ENCODE measurements around the gene MTA3.

DNA sequence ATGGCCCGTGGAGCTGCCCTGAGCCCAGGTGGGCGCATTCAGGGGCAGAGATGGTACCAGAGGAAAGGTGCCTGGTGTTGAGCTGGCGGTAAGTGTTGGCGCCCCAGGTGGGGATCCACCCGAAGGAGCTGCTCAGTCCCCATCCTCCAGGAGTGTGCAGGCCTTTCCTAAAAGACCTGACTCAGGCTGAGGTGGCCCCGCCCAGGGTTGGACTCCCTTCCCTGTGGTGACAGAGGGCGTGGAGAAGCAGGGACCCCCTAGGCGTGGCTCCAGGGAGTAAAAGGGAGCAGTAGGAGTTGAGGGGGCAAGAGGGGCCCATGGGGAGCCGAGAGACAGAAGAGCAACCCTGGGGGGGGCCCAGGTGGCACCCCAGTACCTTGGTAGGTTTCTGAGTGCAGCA lies 193.1 kb downstream of the MTA3 start:
- TF ChIP-seq GATA2 (IDR thresholded peaks at IDR 0.05; ENCODE audit: low read depth, low read length) (no peak), GATA3 (IDR thresholded peaks at IDR 0.05; ENCODE audit: low read depth, low read length) (no peak)
